ENCODE measurements around the gene ZMYND11.

Gene ZMYND11

DNA sequence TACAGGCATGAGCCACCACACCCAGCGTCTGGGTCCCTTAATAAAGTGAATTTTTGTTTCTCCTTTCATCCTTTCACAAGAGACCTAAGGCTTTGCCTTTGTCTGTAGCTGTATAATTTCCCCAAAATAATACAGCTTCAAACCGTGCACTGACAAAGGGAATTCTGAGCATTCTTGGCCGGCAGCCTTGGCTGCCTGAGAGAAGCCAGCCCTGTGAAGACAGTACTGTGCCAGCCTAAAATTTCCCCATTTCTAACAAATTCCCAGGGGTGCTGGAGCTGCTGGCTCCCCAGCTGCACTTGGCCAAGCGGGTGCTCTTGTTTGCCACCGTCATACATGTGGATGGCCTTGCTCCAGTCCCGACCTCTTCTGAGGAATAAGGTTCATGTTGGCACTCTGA is 106.2 kb downstream of the ZMYND11 start:
- ChIA-PET POLR2A (no interaction called here), CTCF (no interaction called here)
- H3K4me3 ChIP-seq (ENCODE audit: low read depth, low read length): no peak overlapping the region
- no peak for DNase-seq (ENCODE audit: low read depth, low spot score)
- TF ChIP-seq, protein P1, sequence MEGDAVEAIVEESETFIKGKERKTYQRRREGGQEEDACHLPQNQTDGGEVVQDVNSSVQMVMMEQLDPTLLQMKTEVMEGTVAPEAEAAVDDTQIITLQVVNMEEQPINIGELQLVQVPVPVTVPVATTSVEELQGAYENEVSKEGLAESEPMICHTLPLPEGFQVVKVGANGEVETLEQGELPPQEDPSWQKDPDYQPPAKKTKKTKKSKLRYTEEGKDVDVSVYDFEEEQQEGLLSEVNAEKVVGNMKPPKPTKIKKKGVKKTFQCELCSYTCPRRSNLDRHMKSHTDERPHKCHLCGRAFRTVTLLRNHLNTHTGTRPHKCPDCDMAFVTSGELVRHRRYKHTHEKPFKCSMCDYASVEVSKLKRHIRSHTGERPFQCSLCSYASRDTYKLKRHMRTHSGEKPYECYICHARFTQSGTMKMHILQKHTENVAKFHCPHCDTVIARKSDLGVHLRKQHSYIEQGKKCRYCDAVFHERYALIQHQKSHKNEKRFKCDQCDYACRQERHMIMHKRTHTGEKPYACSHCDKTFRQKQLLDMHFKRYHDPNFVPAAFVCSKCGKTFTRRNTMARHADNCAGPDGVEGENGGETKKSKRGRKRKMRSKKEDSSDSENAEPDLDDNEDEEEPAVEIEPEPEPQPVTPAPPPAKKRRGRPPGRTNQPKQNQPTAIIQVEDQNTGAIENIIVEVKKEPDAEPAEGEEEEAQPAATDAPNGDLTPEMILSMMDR (IDR thresholded peaks at IDR 0.05; ENCODE audit: insufficient read depth, low read length, missing control alignments): no peak

DNA sequence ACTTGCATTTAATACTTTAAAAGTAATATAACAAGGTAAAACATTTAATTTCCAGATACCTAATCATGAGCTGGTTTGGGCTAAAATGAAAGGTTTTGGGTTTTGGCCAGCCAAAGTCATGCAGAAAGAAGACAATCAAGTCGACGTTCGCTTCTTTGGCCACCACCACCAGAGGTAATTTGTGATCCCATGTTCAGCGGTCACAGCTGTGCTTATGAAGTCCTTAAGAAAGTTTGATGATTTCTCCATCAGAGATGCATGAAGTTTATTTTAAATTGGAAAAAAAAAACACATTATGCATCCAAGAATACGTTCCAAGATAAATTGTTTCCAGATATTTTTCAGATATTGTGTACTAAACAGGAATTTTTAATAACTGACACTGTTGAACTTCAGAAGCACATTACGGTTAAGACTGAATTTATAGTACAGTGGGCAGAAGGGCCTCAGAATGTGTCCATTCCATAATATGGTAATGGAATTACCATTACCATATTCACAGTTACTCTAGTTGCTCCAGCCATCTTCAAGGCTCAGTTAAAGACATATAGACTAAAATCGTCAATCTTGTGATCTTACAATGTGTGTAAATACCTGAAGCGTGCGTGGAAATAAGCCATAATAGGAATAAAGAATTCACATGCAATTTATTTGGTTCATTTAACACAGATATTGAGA is 106.8 kb downstream of the ZMYND11 start:
- ChIA-PET POLR2A (no interaction called here), CTCF (interaction anchor here (1.2 kb wide), 1 partner anchor 12 kb away, joined by 3 read pairs; no protein-coding TSS in a partner anchor)
- DNase-seq (ENCODE audit: low read depth, low spot score): no peak
- TF ChIP-seq, protein P1 (IDR thresholded peaks at IDR 0.05; ENCODE audit: insufficient read depth, low read length, missing control alignments): no peak
- H3K4me3 ChIP-seq (ENCODE audit: low read depth, low read length): no peak overlapping the region

DNA sequence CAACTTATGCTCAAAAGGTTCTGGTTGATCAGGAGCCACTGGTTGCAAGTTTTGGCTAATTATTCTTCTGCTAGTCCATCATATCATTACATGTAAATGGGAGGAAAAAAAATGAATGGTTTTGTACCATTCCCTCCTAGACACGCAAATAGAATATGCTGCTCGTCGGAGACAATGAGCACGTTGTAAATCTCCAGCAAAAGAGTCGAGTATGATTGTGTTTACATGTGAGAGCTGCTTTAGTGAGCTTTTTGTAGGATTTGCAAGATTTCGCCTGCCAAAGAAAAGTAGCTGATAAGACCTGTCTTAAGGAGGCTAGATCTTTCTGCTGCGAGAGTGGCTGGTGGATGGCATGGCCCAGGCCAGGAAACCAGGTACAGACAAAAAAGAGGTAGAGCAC is 109.0 kb downstream of the ZMYND11 start:
- TF ChIP-seq, protein P1 (IDR thresholded peaks at IDR 0.05; ENCODE audit: insufficient read depth, low read length, missing control alignments): no peak
- ChIA-PET POLR2A (no interaction called here), CTCF (interaction anchor here (1.5 kb wide), 1 partner anchor 26 kb away, joined by 3 read pairs; no protein-coding TSS in a partner anchor)
- DNase-seq (ENCODE audit: low read depth, low spot score): no peak
- no peak overlapping the region for H3K4me3 ChIP-seq (ENCODE audit: low read depth, low read length)

DNA sequence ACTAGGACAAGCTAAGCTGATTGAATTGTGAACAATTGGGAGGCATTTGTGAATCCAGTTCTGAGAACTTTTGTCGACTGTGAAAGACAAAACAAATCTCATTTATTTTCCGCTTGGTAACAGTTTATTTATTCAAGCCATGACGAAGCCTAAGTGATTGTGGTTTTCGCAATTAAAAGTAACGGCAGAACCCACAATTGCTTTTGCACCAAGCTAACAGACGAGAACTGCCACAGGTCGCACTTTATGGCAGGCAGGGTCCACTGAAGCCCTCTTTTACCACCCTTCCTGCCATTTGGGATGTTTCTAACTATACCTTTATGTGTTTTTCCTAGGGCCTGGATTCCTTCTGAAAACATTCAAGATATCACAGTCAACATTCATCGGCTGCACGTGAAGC is 111.2 kb downstream of the ZMYND11 start:
- POLR2A ChIA-PET: no interaction called here
- no peak for DNase-seq (ENCODE audit: low read depth, low spot score)
- H3K4me3 ChIP-seq (ENCODE audit: low read depth, low read length): no peak overlapping the region
- CTCF ChIA-PET: no interaction called here
- TF ChIP-seq, protein P1 (IDR thresholded peaks at IDR 0.05; ENCODE audit: insufficient read depth, low read length, missing control alignments): no peak

DNA sequence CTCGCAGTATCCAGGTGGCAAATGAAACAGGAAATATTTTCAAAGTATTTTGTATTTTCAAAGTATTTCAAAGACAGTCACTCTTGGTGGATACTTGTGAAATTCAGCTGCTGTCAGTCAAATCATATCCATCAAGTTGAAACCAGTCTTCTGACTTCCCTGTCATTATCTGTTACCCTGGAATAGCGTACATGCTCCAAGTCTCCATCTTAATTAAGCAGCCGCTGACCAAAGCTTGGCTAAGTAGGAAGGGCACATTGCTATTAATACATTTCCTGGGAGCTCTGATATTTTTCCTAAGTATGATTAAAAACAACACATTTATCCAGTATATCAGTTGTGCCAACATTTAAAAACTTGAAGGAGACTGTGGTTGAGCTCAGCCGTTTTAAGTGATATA is 112.2 kb downstream of the ZMYND11 start:
- no peak for DNase-seq (ENCODE audit: low read depth, low spot score)
- ChIA-PET CTCF (no interaction called here), POLR2A (no interaction called here)
- TF ChIP-seq, protein P1 (IDR thresholded peaks at IDR 0.05; ENCODE audit: insufficient read depth, low read length, missing control alignments): no peak
- H3K4me3 ChIP-seq (ENCODE audit: low read depth, low read length): no peak overlapping the region

DNA sequence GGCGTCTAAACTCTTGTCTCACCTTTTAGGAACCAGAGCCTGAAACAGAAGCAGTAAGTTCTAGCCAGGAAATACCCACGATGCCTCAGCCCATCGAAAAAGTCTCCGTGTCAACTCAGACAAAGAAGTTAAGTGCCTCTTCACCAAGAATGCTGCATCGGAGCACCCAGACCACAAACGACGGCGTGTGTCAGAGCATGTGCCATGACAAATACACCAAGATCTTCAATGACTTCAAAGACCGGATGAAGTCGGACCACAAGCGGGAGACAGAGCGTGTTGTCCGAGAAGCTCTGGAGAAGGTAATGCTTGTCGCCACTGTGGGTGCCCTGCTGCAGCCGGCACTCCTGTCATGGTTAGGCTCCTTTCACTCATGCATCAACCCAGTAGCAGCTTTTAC is 113.1 kb downstream of the ZMYND11 start:
- H3K4me3 ChIP-seq (ENCODE audit: low read depth, low read length): no peak overlapping the region
- CTCF ChIA-PET: no interaction called here
- no peak for DNase-seq (ENCODE audit: low read depth, low spot score)
- TF ChIP-seq, protein P1 (IDR thresholded peaks at IDR 0.05; ENCODE audit: insufficient read depth, low read length, missing control alignments): no peak
- POLR2A ChIA-PET: no interaction called here

Measured in AG04449 (cell line).